SK-N-SH treated with all-trans-retinoic acid at 6 μM for 48 hours (cell line): Measurements from ENCODE around the gene GEMIN4.
A peak's percentile ranks its signal among the peaks of the same experiment; 100 is the strongest.

ENCODE experiments used
- ATAC-seq: fragments of 200-7000 bp; cut with Tn5 transposase; 3 replicates; pipeline ENCODE4 v1.9.1; 2020; ENCODE audit warnings: mild to moderate bottlenecking, moderate library complexity
- ARNTL ChIP-seq: fragments of 450-650 bp; formaldehyde crosslinking; IDR thresholded peaks from 2 replicates; pipeline ENCODE4 v1.5.0; 2020; ENCODE audit warnings: low read depth, mild to moderate bottlenecking, moderate library complexity, borderline replicate concordance
- BACH2 ChIP-seq: fragments of 250-450 bp; sonication (Bioruptor Pico); IDR thresholded peaks from 2 replicates; pipeline ENCODE4 v1.9.0; 2021; ENCODE audit warnings: mild to moderate bottlenecking, borderline replicate concordance
- CSDC2 ChIP-seq: fragments of 250-450 bp; sonication (Bioruptor Pico); IDR thresholded peaks from 2 replicates; pipeline ENCODE4 v1.5.0; 2020; ENCODE audit warnings: mild to moderate bottlenecking, moderate library complexity
- CSRNP3 ChIP-seq: fragments of 250-450 bp; sonication (Bioruptor Pico); IDR thresholded peaks from 2 replicates; pipeline ENCODE4 v1.5.1; 2021; ENCODE audit warnings: mild to moderate bottlenecking, moderate library complexity
- ESRRG ChIP-seq: fragments of 250-450 bp; sonication (Bioruptor Pico); IDR thresholded peaks from 2 replicates; pipeline ENCODE4 v1.6.1; 2021; ENCODE audit warnings: mild to moderate bottlenecking
- GLIS3 ChIP-seq: fragments of 250-450 bp; sonication (Bioruptor Pico); IDR thresholded peaks from 2 replicates; pipeline ENCODE4 v1.5.0; 2020; ENCODE audit warnings: mild to moderate bottlenecking, moderate library complexity
- OSR1 ChIP-seq: fragments of 250-450 bp; sonication (Bioruptor Pico); IDR thresholded peaks from 2 replicates; pipeline ENCODE4 v1.8.0; 2022; ENCODE audit warnings: moderate library complexity, mild to moderate bottlenecking, inconsistent platforms
- PATZ1 ChIP-seq: fragments of 250-450 bp; sonication (Bioruptor Pico); IDR thresholded peaks from 2 replicates; pipeline ENCODE4 v1.8.0; 2020; ENCODE audit warnings: mild to moderate bottlenecking, moderate library complexity, borderline replicate concordance
- POU6F1 ChIP-seq: fragments of 250-450 bp; sonication (Bioruptor Pico); IDR thresholded peaks from 2 replicates; pipeline ENCODE4 v1.8.0; 2021; ENCODE audit warnings: low read depth, mild to moderate bottlenecking, moderate library complexity, borderline replicate concordance
- PPARA ChIP-seq: fragments of 250-450 bp; sonication (Bioruptor Pico); IDR thresholded peaks from 2 replicates; pipeline ENCODE4 v1.5.0; 2020; ENCODE audit warnings: mild to moderate bottlenecking, borderline replicate concordance
- RARB ChIP-seq: fragments of 250-450 bp; sonication (Bioruptor Pico); IDR thresholded peaks from 2 replicates; pipeline ENCODE4 v1.8.0; 2021; ENCODE audit warnings: mild to moderate bottlenecking, moderate library complexity
- SNAI2 ChIP-seq: fragments of 250-450 bp; sonication (Bioruptor Pico); IDR thresholded peaks from 2 replicates; pipeline ENCODE4 v1.5.0; 2020; ENCODE audit warnings: mild to moderate bottlenecking, moderate library complexity
- TCF4 ChIP-seq: fragments of 250-450 bp; sonication (Bioruptor Pico); IDR thresholded peaks from 2 replicates; pipeline ENCODE4 v1.8.0; 2021; ENCODE audit warnings: mild to moderate bottlenecking, moderate library complexity, borderline replicate concordance
- TOX ChIP-seq: fragments of 250-450 bp; sonication (Bioruptor Pico); IDR thresholded peaks from 2 replicates; pipeline ENCODE4 v1.8.0; 2021; ENCODE audit warnings: mild to moderate bottlenecking, moderate library complexity, borderline replicate concordance
- TSHZ2 ChIP-seq: fragments of 250-450 bp; sonication (Bioruptor Pico); IDR thresholded peaks from 2 replicates; pipeline ENCODE4 v1.5.0; 2020; ENCODE audit warnings: mild to moderate bottlenecking, moderate library complexity
- ZC3H10 ChIP-seq: fragments of 250-450 bp; sonication (Bioruptor Pico); IDR thresholded peaks from 2 replicates; pipeline ENCODE4 v1.5.1; 2021; ENCODE audit warnings: mild to moderate bottlenecking, moderate library complexity
- ZFP3 ChIP-seq: fragments of 250-450 bp; sonication (Bioruptor Pico); IDR thresholded peaks from 2 replicates; pipeline ENCODE4 v1.5.0; 2020; ENCODE audit warnings: mild to moderate bottlenecking, moderate library complexity
- ZFP30 ChIP-seq: fragments of 450-650 bp; formaldehyde crosslinking; IDR thresholded peaks from 2 replicates; pipeline ENCODE4 v1.5.0; 2022; ENCODE audit warnings: mild to moderate bottlenecking, moderate library complexity
- ZNF565 ChIP-seq: fragments of 450-650 bp; formaldehyde crosslinking; conservative IDR thresholded peaks from 2 replicates; pipeline ENCODE4 v1.5.0; 2020; ENCODE audit warnings: low read depth, mild to moderate bottlenecking, moderate library complexity
- ZNF70 ChIP-seq: fragments of 450-650 bp; formaldehyde crosslinking; IDR thresholded peaks from 2 replicates; pipeline ENCODE4 v1.5.0; 2020; ENCODE audit warnings: mild to moderate bottlenecking, moderate library complexity

GEMIN4 gene

GRCh38 chr17:752002-752619 lies at the start of gene GEMIN4:
Gene GEMIN4, minus strand, starts transcription at chr17:752264. Its CDS starts 122 bp downstream, at chr17:752142.
- TF ChIP-seq TOX (no peak), RARB (no peak), CSRNP3 (CRISPR knock-in tag) (no peak)
- peak; percentile 93 for ATAC-seq

GRCh38 chr17:801660-802059 lies 49.6 kb upstream of the GEMIN4 start:
- ATAC-seq = no peak
- no peak for TF ChIP-seq OSR1 (CRISPR knock-in tag)
- no peak for TF ChIP-seq SNAI2
- no peak for TF ChIP-seq PATZ1 (CRISPR knock-in tag)
- no peak for TF ChIP-seq ZFP30
- TF ChIP-seq POU6F1 = no peak
- no peak for TF ChIP-seq PPARA (CRISPR knock-in tag)
- TF ChIP-seq TOX = no peak
- no peak for TF ChIP-seq RARB
- no peak for TF ChIP-seq CSDC2 (CRISPR knock-in tag)
- TF ChIP-seq ZNF565 (CRISPR knock-in tag) = no peak
- TF ChIP-seq BACH2 (CRISPR knock-in tag) = no peak
- no peak for TF ChIP-seq TSHZ2 (CRISPR knock-in tag)
- no peak for TF ChIP-seq ZC3H10 (CRISPR knock-in tag)
- no peak for TF ChIP-seq ZFP3 (CRISPR knock-in tag)
- no peak for TF ChIP-seq ARNTL (CRISPR knock-in tag)
- TF ChIP-seq TCF4 (CRISPR knock-in tag) = no peak
- no peak for TF ChIP-seq GLIS3 (CRISPR knock-in tag)
- no peak for TF ChIP-seq ZNF70 (CRISPR knock-in tag)

- TF ChIP-seq TCF4 (CRISPR knock-in tag) (no peak), ZFP3 (CRISPR knock-in tag) (no peak), ESRRG (CRISPR knock-in tag) (no peak), CSDC2 (CRISPR knock-in tag) (no peak), ZNF70 (CRISPR knock-in tag) (no peak), ZNF565 (CRISPR knock-in tag) (no peak), CSRNP3 (CRISPR knock-in tag) (no peak), PATZ1 (CRISPR knock-in tag) (no peak), ZC3H10 (CRISPR knock-in tag) (no peak), PPARA (CRISPR knock-in tag) (no peak)
- no peak for ATAC-seq
Observed at GRCh38 chr17:800446-801242, 48.6 kb upstream of the GEMIN4 start.
